HepG2 (cell line): ENCODE data around the gene NES. TPM values are rescaled to one million over a fixed set of nuclear protein-coding genes. Genes with fewer than 3 reads are reported as not detected.

ENCODE experiments used
- ATAC-seq: fragments of 200-7000 bp; cut with Tn5 transposase; 3 replicates; pipeline ENCODE4 v1.9.1; 2020; ENCODE audit warnings: mild to moderate bottlenecking, moderate library complexity
- BruUV-seq: library from RNA; stranded (reverse); fragments of 400-500 nt; replicated peaks from 2 replicates; lab custom pipeline; 2021; lab: Mats Ljungman, UMichigan
- CTCF ChIA-PET: fragments of 300-600 bp; formaldehyde crosslinking; extraction: SDS; loops from one replicate; lab custom pipeline; 2021; ENCODE audit warnings: low total read pairs, inconsistent platforms, low intra/inter-chr PET ratio; lab: Yijun Ruan, JAX
- POLR2A ChIA-PET: fragments of 350-600 bp; sonication (Branson Sonifier 250); formaldehyde crosslinking; loops from one replicate; lab custom pipeline; 2020; ENCODE audit warnings: antibody characterized with exemption, inconsistent platforms; lab: Yijun Ruan, JAX
- DNase-seq: peaks from one replicate; pipeline ENCODE4 v3.0.0-alpha.2; 2015; ENCODE audit warnings: low spot score
- FAIRE-seq: peaks from 3 replicates; lab custom pipeline; 2011; peaks lifted over from hg19 to GRCh38; lab: Jason Lieb, UNC
- H2AFZ ChIP-seq: one replicate; pipeline ENCODE4 v1.6.1; 2011; ENCODE audit warnings: low read length, inconsistent platforms
- H3K27ac ChIP-seq: fragments of 300-600 bp; 3 replicates; pipeline ENCODE4 v1.8.0; 2011; ENCODE audit warnings: mixed run types, mild to moderate bottlenecking, mixed read lengths, low read length, inconsistent platforms; ENCODE audit not compliant: insufficient read depth; ENCODE audit errors: extremely low read length
- H3K27me3 ChIP-seq, 2 experiments: fragments of 200-600 bp in 1 of 2; 2 replicates in 1 of 2; 3 replicates in 1 of 2; pipeline versions ENCODE4 v1.6.0 to v1.8.0; 2011; ENCODE audit warnings: low read length in 2 of 2, mild to moderate bottlenecking in 2 of 2, moderate library complexity in 2 of 2, inconsistent platforms in 1 of 2; ENCODE audit not compliant: insufficient read depth in 2 of 2, control insufficient read depth in 1 of 2
- H3K36me3 ChIP-seq, 2 experiments: fragments of 200-600 bp in 1 of 2; replicated peaks in 1 of 2; 2 replicates in 1 of 2; 3 replicates in 1 of 2; pipeline versions ENCODE4 v1.5.1 to v1.8.0; 2011; ENCODE audit warnings: low read length in 2 of 2, inconsistent platforms in 1 of 2; ENCODE audit not compliant: insufficient read depth in 2 of 2, control insufficient read depth in 1 of 2
- H3K4me1 ChIP-seq: 2 replicates; pipeline ENCODE4 v1.5.1; 2012; ENCODE audit warnings: low read length, inconsistent platforms; ENCODE audit not compliant: insufficient read depth
- H3K4me2 ChIP-seq: 2 replicates; pipeline ENCODE4 v1.6.0; 2011; ENCODE audit warnings: low read depth, low read length, inconsistent platforms
- H3K4me3 ChIP-seq, 3 experiments: fragments of 200-600 bp in 1 of 3; sonication (generic), shearing (Covaris generic) in 1 of 3; replicated peaks in 1 of 3; 2 replicates each; pipeline ENCODE4 v1.5.1; 2011 to 2016; ENCODE audit warnings: low read length in 3 of 3, inconsistent platforms in 2 of 3, low read depth in 2 of 3, mild to moderate bottlenecking in 2 of 3, control low read depth in 1 of 3, mixed read lengths in 1 of 3; ENCODE audit not compliant: insufficient read depth in 1 of 3
- H3K79me2 ChIP-seq: one replicate; pipeline ENCODE4 v1.6.1; 2011; ENCODE audit warnings: low read length, inconsistent platforms; ENCODE audit not compliant: insufficient read depth
- H3K9ac ChIP-seq: 2 replicates; pipeline ENCODE4 v1.6.0; 2011; ENCODE audit warnings: mild to moderate bottlenecking, low read depth, low read length, inconsistent platforms; ENCODE audit not compliant: insufficient read depth
- H3K9me3 ChIP-seq: 2 replicates; pipeline ENCODE4 v1.5.1; 2012; ENCODE audit warnings: mild to moderate bottlenecking, low read length
- H4K20me1 ChIP-seq: 2 replicates; pipeline ENCODE4 v1.6.0; 2011; ENCODE audit warnings: inconsistent platforms, mild to moderate bottlenecking, low read length, moderate library complexity; ENCODE audit not compliant: insufficient read depth
- HNRNPH1 ChIP-seq: fragments of 200-400 bp; formaldehyde crosslinking; optimal IDR thresholded peaks from 2 replicates; pipeline ENCODE3; 2017; ENCODE audit warnings: mild to moderate bottlenecking, low read depth, low read length
- MAFF ChIP-seq: IDR thresholded peaks from 2 replicates; pipeline ENCODE4 v1.6.1; 2011; ENCODE audit warnings: low read depth, low read length, improper control_type of control experiment
- NCOA1 ChIP-seq: sonication (generic); formaldehyde crosslinking; IDR thresholded peaks from 2 replicates; pipeline ENCODE4 v1.9.0; 2021; ENCODE audit warnings: missing genetic modification reagents
- YEATS2 ChIP-seq: sonication (generic); formaldehyde crosslinking; IDR thresholded peaks from 2 replicates; pipeline ENCODE4 v1.4.0; 2020; ENCODE audit warnings: missing genetic modification reagents, borderline replicate concordance
- ZIK1 ChIP-seq: sonication (generic); formaldehyde crosslinking; IDR thresholded peaks from 2 replicates; pipeline ENCODE4 v1.5.0; 2020; ENCODE audit warnings: mild to moderate bottlenecking, low read depth, missing genetic modification reagents, borderline replicate concordance
- ZMYM4 ChIP-seq: sonication (generic); formaldehyde crosslinking; IDR thresholded peaks from 2 replicates; pipeline ENCODE4 v1.8.1; 2023; ENCODE audit warnings: mild to moderate bottlenecking, missing genetic modification reagents
- ZNF180 ChIP-seq: sonication (generic); formaldehyde crosslinking; IDR thresholded peaks from 2 replicates; pipeline ENCODE4 v1.4.0; 2020; ENCODE audit warnings: low read depth, missing genetic modification reagents, borderline replicate concordance
- WGBS: methylation state at CpG from one replicate; pipeline ENCODE4 v1.1.6; 2017; ENCODE audit warnings: low lambda C conversion rate; 5-methylcytosine and 5-hydroxymethylcytosine counted together
- in situ Hi-C: cut with HindIII; loops from 2 replicates; pipeline ENCODE4 v1.10.0; 2017; ENCODE audit warnings: low pct_unique_long_range_greater_than_20kb; ENCODE audit not compliant: extremely low pct_ligation_motif_present
- intact Hi-C: fragments of 100-400 bp; cut with micrococcal nuclease; formaldehyde crosslinking; loops from one replicate; pipeline ENCODE4 v1.10.0; 2022; ENCODE audit not compliant: unreplicated experiment
- polyA plus RNA-seq, 8 experiments: library from polyadenylated mRNA; depleted of rRNA in 3 of 8; stranded (reverse) in 7 of 8; unstranded in 1 of 8; fragments of >200 nt; fragmentation: Illumina TruSeq in 4 of 8; extraction: Trizol in 4 of 8; gene quantifications; 2 replicates each; pipeline versions ENCODE4 v1.2.1 to v1.2.3, GENCODE V29; 2011 to 2016; ENCODE audit warnings: low read depth in 4 of 8, missing spikeins in 1 of 8, mixed read lengths in 1 of 8; ENCODE audit not compliant: insufficient read depth in 1 of 8
- total RNA-seq, 5 experiments: library from RNA; depleted of rRNA; stranded (reverse); fragments of >200 nt; fragmentation: Illumina TruSeq; extraction: Trizol; gene quantifications; 2 replicates each; pipeline ENCODE4 v1.2.3, GENCODE V29; 2016; ENCODE audit warnings: low read depth in 1 of 5
- TF ChIP-seq, protein P1 (sequence below): sonication (generic); formaldehyde crosslinking; IDR thresholded peaks from 2 replicates; pipeline ENCODE4 v1.8.0; 2022; ENCODE audit warnings: missing genetic modification reagents, mild to moderate bottlenecking, moderate library complexity, borderline replicate concordance
- TF ChIP-seq, protein P2 (sequence below): sonication (generic); formaldehyde crosslinking; IDR thresholded peaks from 2 replicates; pipeline ENCODE4 v1.5.0; 2020; ENCODE audit warnings: mild to moderate bottlenecking, missing genetic modification reagents, moderate library complexity
- TF ChIP-seq, protein P3 (sequence below): sonication (generic); formaldehyde crosslinking; IDR thresholded peaks from 2 replicates; pipeline ENCODE4 v1.4.0; 2020; ENCODE audit warnings: missing genetic modification reagents, borderline replicate concordance

NES gene
- total and polyA plus RNA-seq, 2 of the 13 experiments (the other 11 are each of a cell fraction or from before 2014, with no cell fraction given) = 1.7 to 16.6 TPM

DNA sequence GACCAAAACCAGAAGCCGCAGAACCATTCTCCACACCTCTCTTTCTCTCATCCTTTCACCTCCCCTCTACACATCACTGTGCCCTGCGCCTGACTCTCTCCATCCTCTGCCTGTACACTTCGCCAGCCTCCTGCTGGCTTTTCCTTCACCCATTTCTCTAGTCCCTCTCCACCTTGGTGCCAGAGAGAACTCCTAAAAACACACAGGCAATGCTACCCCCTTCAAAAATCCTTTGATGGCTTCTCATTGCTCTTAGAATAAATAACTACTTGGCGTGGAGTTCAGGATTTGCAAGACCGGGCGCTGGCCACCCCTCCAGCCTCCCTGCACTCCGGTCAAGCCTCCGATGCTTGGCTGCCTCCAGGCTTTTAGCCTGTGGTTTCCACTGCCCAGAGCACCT, 19.5 kb upstream of the NES start:
- WGBS = 46% methylated on average over 8 of the region's 8 CpGs
- Histone ChIP-seq H3K4me3 (no peak overlapping the region), H3K27ac (no peak overlapping the region), H3K4me2 (no peak overlapping the region), H3K4me1 (peaks cover 28% of the 10 kb centered on the region), H3K27me3 (peaks cover 7 to 51% of the 10 kb centered on the region in 2 experiments; a peak in 4 of 5 replicates), H3K79me2 (no peaks in the 10 kb centered on the region), H4K20me1 (no peaks in the 10 kb centered on the region), H3K9ac (no peak overlapping the region), H2AFZ (no peak overlapping the region), H3K9me3 (no peaks in the 10 kb centered on the region), H3K36me3 (no peaks in the 10 kb centered on the region)
- in situ Hi-C loops (loop anchor here (10.0 kb wide), 2 partner anchors 168 to 228 kb away; partner anchors contain the start of genes LRRC71 and NTRK1), intact Hi-C loops (no loop called here)
- ATAC-seq (no peak), FAIRE-seq (no peak), DNase-seq (no peak)
- no TSS peak for BruUV-seq
- TF ChIP-seq YEATS2 (CRISPR knock-in tag) (no peak), MAFF (no peak), ZMYM4 (CRISPR knock-in tag) (no peak), ZIK1 (CRISPR knock-in tag) (no peak), NCOA1 (CRISPR knock-in tag) (no peak), HNRNPH1 (no peak), ZNF180 (CRISPR knock-in tag) (no peak)
- TF ChIP-seq, protein P1, sequence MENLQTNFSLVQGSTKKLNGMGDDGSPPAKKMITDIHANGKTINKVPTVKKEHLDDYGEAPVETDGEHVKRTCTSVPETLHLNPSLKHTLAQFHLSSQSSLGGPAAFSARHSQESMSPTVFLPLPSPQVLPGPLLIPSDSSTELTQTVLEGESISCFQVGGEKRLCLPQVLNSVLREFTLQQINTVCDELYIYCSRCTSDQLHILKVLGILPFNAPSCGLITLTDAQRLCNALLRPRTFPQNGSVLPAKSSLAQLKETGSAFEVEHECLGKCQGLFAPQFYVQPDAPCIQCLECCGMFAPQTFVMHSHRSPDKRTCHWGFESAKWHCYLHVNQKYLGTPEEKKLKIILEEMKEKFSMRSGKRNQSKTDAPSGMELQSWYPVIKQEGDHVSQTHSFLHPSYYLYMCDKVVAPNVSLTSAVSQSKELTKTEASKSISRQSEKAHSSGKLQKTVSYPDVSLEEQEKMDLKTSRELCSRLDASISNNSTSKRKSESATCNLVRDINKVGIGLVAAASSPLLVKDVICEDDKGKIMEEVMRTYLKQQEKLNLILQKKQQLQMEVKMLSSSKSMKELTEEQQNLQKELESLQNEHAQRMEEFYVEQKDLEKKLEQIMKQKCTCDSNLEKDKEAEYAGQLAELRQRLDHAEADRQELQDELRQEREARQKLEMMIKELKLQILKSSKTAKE (CRISPR knock-in tag) = no peak
- TF ChIP-seq, protein P2, sequence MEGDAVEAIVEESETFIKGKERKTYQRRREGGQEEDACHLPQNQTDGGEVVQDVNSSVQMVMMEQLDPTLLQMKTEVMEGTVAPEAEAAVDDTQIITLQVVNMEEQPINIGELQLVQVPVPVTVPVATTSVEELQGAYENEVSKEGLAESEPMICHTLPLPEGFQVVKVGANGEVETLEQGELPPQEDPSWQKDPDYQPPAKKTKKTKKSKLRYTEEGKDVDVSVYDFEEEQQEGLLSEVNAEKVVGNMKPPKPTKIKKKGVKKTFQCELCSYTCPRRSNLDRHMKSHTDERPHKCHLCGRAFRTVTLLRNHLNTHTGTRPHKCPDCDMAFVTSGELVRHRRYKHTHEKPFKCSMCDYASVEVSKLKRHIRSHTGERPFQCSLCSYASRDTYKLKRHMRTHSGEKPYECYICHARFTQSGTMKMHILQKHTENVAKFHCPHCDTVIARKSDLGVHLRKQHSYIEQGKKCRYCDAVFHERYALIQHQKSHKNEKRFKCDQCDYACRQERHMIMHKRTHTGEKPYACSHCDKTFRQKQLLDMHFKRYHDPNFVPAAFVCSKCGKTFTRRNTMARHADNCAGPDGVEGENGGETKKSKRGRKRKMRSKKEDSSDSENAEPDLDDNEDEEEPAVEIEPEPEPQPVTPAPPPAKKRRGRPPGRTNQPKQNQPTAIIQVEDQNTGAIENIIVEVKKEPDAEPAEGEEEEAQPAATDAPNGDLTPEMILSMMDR (CRISPR knock-in tag) = no peak
- TF ChIP-seq, protein P3, sequence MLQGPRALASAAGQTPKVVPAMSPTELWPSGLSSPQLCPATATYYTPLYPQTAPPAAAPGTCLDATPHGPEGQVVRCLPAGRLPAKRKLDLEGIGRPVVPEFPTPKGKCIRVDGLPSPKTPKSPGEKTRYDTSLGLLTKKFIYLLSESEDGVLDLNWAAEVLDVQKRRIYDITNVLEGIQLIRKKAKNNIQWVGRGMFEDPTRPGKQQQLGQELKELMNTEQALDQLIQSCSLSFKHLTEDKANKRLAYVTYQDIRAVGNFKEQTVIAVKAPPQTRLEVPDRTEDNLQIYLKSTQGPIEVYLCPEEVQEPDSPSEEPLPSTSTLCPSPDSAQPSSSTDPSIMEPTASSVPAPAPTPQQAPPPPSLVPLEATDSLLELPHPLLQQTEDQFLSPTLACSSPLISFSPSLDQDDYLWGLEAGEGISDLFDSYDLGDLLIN (CRISPR knock-in tag) = no peak
- CTCF ChIA-PET = no interaction called here
- POLR2A ChIA-PET = no interaction called here
